K562 (cell line): ENCODE results near the gene DNAJB12. TPM values are rescaled to one million over a fixed set of nuclear protein-coding genes. Genes with fewer than 3 reads are reported as not detected.

Experiments used
- ELK3 ChIP-seq: fragments of 450-650 bp; formaldehyde crosslinking; IDR thresholded peaks from 2 replicates; pipeline ENCODE4 v1.4.0; 2020; ENCODE audit warnings: mild to moderate bottlenecking
- KAT8 ChIP-seq: fragments of 450-650 bp; IDR thresholded peaks from 2 replicates; pipeline ENCODE4 v1.6.1; 2016; ENCODE audit warnings: low read depth, mild to moderate bottlenecking
- LCOR ChIP-seq: sonication (generic); formaldehyde crosslinking; IDR thresholded peaks from 2 replicates; pipeline ENCODE4 v1.8.0; 2022; ENCODE audit warnings: mild to moderate bottlenecking, missing genetic modification reagents
- MTF1 ChIP-seq: fragments of 250-450 bp; sonication (Bioruptor Pico); IDR thresholded peaks from 2 replicates; pipeline ENCODE4 v1.9.0; 2021; ENCODE audit warnings: moderate library complexity, mild to moderate bottlenecking, inconsistent platforms, borderline replicate concordance
- NFIC ChIP-seq: fragments of 450-650 bp; IDR thresholded peaks from 2 replicates; pipeline ENCODE4 v1.6.1; 2017; ENCODE audit warnings: mild to moderate bottlenecking, inconsistent platforms
- POLR2G ChIP-seq: fragments of 200-400 bp; formaldehyde crosslinking; IDR thresholded peaks from 2 replicates; pipeline ENCODE4 v1.6.1; 2017; ENCODE audit warnings: low read depth, mild to moderate bottlenecking, antibody characterized with exemption, low read length, moderate library complexity
- POU5F1 ChIP-seq: fragments of 150-350 bp; IDR thresholded peaks from 2 replicates; pipeline ENCODE4 v1.6.1; 2014; ENCODE audit warnings: borderline replicate concordance, low read length, low read depth, mild to moderate bottlenecking; ENCODE audit not compliant: partially characterized antibody
- RBM15 ChIP-seq: fragments of 200-400 bp; formaldehyde crosslinking; IDR thresholded peaks from 2 replicates; pipeline ENCODE4 v1.6.1; 2018; ENCODE audit warnings: mild to moderate bottlenecking, low read length, moderate library complexity; ENCODE audit not compliant: insufficient read depth
- TAF9B ChIP-seq: fragments of 450-650 bp; IDR thresholded peaks from 2 replicates; pipeline ENCODE4 v1.6.1; 2018; ENCODE audit warnings: mild to moderate bottlenecking; ENCODE audit not compliant: partially characterized antibody
- TCF7 ChIP-seq: sonication (generic); IDR thresholded peaks from 2 replicates; pipeline ENCODE4 v1.6.1; 2016; ENCODE audit warnings: antibody characterized with exemption, borderline replicate concordance
- ZNF146 ChIP-seq: IDR thresholded peaks from one replicate; pipeline ENCODE4 v1.6.1; 2018; ENCODE audit warnings: missing compliant biosample characterization; ENCODE audit not compliant: unreplicated experiment
- polyA plus RNA-seq, 8 experiments: library from polyadenylated mRNA; depleted of rRNA in 4 of 8; stranded (reverse) in 5 of 8; unstranded in 3 of 8; fragments of >200 nt; fragmentation: Nextera tagmentation in 2 of 8; fragmentation: Illumina TruSeq in 1 of 8; extraction: Ambion mirVana in 2 of 8; extraction: Trizol in 1 of 8; gene quantifications; 2 replicates each; pipeline versions ENCODE4 v1.2.1 to v1.2.3, GENCODE V29; 2011 to 2014; ENCODE audit warnings: inconsistent platforms in 1 of 8, missing spikeins in 1 of 8
- total RNA-seq, 7 experiments: library from RNA; depleted of rRNA in 6 of 7; stranded (reverse); fragments of >200 nt in 6 of 7; fragmentation: Illumina TruSeq in 2 of 7; extraction: Trizol in 2 of 7; gene quantifications; 2 replicates each; pipeline versions ENCODE4 v1.2.1 to v1.2.3, GENCODE V29; 2011 to 2021; ENCODE audit warnings: low replicate concordance in 1 of 7
- TF ChIP-seq, protein P1 (sequence below): sonication (generic); formaldehyde crosslinking; IDR thresholded peaks from 2 replicates; pipeline ENCODE4 v1.8.0; 2022; ENCODE audit warnings: mild to moderate bottlenecking, low read depth, missing genetic modification reagents
- TF ChIP-seq, protein P2 (sequence below): fragments of 250-450 bp; sonication (Bioruptor Pico); IDR thresholded peaks from 2 replicates; pipeline ENCODE4 v1.8.0; 2021; ENCODE audit warnings: mild to moderate bottlenecking, moderate library complexity
- TF ChIP-seq, protein P3 (sequence below): fragments of 450-650 bp; IDR thresholded peaks from 2 replicates; pipeline ENCODE4 v1.6.1; 2017; ENCODE audit warnings: antibody characterized with exemption, mild to moderate bottlenecking
- TF ChIP-seq, protein P4 (sequence below): fragments of 450-650 bp; IDR thresholded peaks from 2 replicates; pipeline ENCODE4 v1.7.1; 2018; ENCODE audit warnings: mild to moderate bottlenecking, low read depth; ENCODE audit not compliant: partially characterized antibody

The DNAJB12 gene
- total and polyA plus RNA-seq, 9 of the 15 experiments (the other 6 are each of a cell fraction or from before 2014, with no cell fraction given): 3.5 to 31.5 (median 20.3) TPM

- TF ChIP-seq RBM15 (no peak), KAT8 (no peak), MTF1 (no peak), ZNF146 (CRISPR knock-in tag) (no peak), LCOR (CRISPR knock-in tag) (no peak), POLR2G (0 out of 2 replicates have a peak, but pooled peaks have one; percentile 30), POU5F1 (no peak), TAF9B (no peak), NFIC (0 out of 2 replicates have a peak, but pooled peaks have one; percentile 25), TCF7 (no peak), ELK3 (CRISPR knock-in tag) (0 out of 2 replicates have a peak, but pooled peaks have one; percentile 1)
- TF ChIP-seq, protein P1, sequence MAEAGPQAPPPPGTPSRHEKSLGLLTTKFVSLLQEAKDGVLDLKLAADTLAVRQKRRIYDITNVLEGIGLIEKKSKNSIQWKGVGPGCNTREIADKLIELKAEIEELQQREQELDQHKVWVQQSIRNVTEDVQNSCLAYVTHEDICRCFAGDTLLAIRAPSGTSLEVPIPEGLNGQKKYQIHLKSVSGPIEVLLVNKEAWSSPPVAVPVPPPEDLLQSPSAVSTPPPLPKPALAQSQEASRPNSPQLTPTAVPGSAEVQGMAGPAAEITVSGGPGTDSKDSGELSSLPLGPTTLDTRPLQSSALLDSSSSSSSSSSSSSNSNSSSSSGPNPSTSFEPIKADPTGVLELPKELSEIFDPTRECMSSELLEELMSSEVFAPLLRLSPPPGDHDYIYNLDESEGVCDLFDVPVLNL (CRISPR knock-in tag): no peak
- TF ChIP-seq, protein P2, sequence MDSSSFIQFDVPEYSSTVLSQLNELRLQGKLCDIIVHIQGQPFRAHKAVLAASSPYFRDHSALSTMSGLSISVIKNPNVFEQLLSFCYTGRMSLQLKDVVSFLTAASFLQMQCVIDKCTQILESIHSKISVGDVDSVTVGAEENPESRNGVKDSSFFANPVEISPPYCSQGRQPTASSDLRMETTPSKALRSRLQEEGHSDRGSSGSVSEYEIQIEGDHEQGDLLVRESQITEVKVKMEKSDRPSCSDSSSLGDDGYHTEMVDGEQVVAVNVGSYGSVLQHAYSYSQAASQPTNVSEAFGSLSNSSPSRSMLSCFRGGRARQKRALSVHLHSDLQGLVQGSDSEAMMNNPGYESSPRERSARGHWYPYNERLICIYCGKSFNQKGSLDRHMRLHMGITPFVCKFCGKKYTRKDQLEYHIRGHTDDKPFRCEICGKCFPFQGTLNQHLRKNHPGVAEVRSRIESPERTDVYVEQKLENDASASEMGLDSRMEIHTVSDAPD: no peak
- TF ChIP-seq, protein P3, sequence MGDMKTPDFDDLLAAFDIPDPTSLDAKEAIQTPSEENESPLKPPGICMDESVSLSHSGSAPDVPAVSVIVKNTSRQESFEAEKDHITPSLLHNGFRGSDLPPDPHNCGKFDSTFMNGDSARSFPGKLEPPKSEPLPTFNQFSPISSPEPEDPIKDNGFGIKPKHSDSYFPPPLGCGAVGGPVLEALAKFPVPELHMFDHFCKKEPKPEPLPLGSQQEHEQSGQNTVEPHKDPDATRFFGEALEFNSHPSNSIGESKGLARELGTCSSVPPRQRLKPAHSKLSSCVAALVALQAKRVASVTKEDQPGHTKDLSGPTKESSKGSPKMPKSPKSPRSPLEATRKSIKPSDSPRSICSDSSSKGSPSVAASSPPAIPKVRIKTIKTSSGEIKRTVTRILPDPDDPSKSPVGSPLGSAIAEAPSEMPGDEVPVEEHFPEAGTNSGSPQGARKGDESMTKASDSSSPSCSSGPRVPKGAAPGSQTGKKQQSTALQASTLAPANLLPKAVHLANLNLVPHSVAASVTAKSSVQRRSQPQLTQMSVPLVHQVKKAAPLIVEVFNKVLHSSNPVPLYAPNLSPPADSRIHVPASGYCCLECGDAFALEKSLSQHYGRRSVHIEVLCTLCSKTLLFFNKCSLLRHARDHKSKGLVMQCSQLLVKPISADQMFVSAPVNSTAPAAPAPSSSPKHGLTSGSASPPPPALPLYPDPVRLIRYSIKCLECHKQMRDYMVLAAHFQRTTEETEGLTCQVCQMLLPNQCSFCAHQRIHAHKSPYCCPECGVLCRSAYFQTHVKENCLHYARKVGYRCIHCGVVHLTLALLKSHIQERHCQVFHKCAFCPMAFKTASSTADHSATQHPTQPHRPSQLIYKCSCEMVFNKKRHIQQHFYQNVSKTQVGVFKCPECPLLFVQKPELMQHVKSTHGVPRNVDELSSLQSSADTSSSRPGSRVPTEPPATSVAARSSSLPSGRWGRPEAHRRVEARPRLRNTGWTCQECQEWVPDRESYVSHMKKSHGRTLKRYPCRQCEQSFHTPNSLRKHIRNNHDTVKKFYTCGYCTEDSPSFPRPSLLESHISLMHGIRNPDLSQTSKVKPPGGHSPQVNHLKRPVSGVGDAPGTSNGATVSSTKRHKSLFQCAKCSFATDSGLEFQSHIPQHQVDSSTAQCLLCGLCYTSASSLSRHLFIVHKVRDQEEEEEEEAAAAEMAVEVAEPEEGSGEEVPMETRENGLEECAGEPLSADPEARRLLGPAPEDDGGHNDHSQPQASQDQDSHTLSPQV: no peak
- TF ChIP-seq, protein P4, sequence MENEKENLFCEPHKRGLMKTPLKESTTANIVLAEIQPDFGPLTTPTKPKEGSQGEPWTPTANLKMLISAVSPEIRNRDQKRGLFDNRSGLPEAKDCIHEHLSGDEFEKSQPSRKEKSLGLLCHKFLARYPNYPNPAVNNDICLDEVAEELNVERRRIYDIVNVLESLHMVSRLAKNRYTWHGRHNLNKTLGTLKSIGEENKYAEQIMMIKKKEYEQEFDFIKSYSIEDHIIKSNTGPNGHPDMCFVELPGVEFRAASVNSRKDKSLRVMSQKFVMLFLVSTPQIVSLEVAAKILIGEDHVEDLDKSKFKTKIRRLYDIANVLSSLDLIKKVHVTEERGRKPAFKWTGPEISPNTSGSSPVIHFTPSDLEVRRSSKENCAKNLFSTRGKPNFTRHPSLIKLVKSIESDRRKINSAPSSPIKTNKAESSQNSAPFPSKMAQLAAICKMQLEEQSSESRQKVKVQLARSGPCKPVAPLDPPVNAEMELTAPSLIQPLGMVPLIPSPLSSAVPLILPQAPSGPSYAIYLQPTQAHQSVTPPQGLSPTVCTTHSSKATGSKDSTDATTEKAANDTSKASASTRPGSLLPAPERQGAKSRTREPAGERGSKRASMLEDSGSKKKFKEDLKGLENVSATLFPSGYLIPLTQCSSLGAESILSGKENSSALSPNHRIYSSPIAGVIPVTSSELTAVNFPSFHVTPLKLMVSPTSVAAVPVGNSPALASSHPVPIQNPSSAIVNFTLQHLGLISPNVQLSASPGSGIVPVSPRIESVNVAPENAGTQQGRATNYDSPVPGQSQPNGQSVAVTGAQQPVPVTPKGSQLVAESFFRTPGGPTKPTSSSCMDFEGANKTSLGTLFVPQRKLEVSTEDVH: no peak
These were observed 55.9 kb downstream of the DNAJB12 start (continued) for GRCh38 chr10:72298592-72299519.
